Mesodermal cell (in vitro differentiated cells): ENCODE data around the gene CHD2.

ENCODE experiments used
- H3K27ac ChIP-seq: 2 replicates; pipeline ENCODE4 v1.7.0; 2013; ENCODE audit warnings: mild to moderate bottlenecking, low read depth, low read length, moderate library complexity; ENCODE audit not compliant: severe bottlenecking
- H3K36me3 ChIP-seq: 2 replicates; pipeline ENCODE4 v1.7.1; 2013; ENCODE audit warnings: mild to moderate bottlenecking, low read length, moderate library complexity; ENCODE audit not compliant: control insufficient read depth, insufficient read depth
- H3K4me1 ChIP-seq: one replicate; pipeline ENCODE4 v1.7.1; 2013; ENCODE audit warnings: mild to moderate bottlenecking, low read length; ENCODE audit not compliant: insufficient read depth, control insufficient read depth, poor library complexity, severe bottlenecking
- H3K4me3 ChIP-seq: 2 replicates; pipeline ENCODE4 v1.7.0; 2013; ENCODE audit warnings: low read length, control low read depth, mild to moderate bottlenecking; ENCODE audit not compliant: insufficient read depth, poor library complexity, severe bottlenecking; ENCODE audit errors: extremely low read depth
- H3K9me3 ChIP-seq: 2 replicates; pipeline ENCODE4 v1.7.1; 2013; ENCODE audit warnings: mild to moderate bottlenecking, low read length, moderate library complexity; ENCODE audit not compliant: control insufficient read depth
- WGBS, 2 experiments: methylation state at CpG; one replicate each; pipeline ENCODE4 v1.1.5; 2013; ENCODE audit warnings: missing lambda C conversion rate in 2 of 2; ENCODE audit not compliant: insufficient coverage in 2 of 2; 5-methylcytosine and 5-hydroxymethylcytosine counted together

Gene CHD2

DNA sequence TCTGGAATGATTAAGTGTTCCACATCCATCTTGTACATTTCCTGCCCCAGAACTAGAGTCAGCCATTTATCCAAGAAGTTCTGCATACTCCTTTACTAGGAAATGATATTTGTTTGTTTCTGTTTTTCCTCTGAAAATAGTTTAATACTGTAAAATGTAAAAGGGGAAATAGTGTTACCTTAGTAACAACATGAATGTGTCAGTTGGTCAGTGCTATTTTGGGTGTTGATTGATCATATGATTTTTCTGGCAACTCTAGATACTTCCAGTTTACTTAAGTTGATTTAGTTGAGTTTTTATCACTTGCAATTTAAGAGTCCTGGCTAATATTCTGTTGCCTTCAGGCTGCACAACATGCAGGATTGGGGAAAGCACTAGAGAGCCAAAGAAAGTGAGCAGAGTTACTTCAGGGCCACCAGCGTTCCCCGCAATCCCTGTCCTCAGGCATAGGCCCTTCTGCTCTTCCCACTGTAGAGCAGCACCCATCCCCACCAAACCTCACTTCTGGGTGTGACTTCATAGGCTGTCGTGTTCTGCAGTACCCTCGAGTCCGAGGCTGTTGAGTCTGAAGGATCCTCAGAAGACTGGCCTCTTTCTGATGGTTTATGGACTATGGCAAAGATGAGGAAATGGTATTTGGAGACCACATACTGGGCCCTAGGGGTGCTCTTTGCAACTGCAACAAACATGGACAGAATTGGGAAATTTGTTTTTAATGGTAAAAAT, 69.0 kb downstream of the CHD2 start:
- no peak overlapping the region for H3K27ac ChIP-seq
- peaks cover 94% of the 10 kb centered on the region for H3K36me3 ChIP-seq
- no peaks in the 10 kb centered on the region for H3K4me1 ChIP-seq

DNA sequence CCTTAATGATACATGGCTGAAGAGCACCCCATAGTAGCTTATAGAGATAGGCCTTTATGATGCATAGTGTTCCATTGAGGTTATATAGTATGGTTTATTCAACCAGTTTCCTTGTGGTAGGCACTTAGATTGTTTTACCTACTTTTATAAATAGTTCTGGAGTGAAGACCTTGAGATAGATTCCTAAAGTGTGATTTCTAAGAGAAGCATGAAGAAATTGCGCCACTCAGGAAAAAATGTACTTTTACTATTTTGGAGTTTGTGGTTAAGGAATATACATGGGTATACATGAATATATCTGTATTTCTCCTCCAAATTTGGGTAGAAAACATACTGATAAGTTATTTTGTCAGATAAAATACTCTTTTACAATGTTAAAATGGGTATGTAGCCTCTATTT, 70.5 kb downstream of the CHD2 start:
- Histone ChIP-seq H3K27ac (no peak overlapping the region), H3K9me3 (no peaks in the 10 kb centered on the region), H3K4me1 (no peaks in the 10 kb centered on the region), H3K36me3 (peaks cover 95% of the 10 kb centered on the region), H3K4me3 (no peak overlapping the region)
- WGBS, 2 experiments = no CpG with 5 or more reads among the region's 1 CpG

More for the DNA sequence above, 69.0 kb downstream of the CHD2 start:
- no peaks in the 10 kb centered on the region for H3K9me3 ChIP-seq
- 97 to 100% methylated on average over 3 to 4 of the region's 5 CpGs for WGBS, 2 experiments
- no peak overlapping the region for H3K4me3 ChIP-seq

DNA sequence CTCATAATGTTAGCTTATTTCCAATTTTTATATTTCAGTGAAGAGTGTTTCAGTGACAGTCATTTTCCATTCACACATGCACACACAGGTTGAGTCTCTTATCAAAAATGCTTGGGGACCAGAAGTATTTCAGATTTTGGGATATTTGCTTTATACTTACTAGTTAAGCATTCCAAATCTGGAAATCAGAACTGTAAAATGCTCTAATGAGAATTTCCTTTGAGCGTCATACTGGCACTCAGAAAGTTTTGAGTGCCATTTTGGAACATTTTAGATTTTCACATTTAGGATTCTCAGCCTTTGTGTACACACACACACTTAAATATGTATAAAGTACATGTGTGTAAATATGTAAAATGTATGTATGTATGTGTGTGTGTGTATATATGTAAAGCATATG, 71.0 kb downstream of the CHD2 start:
- no peak overlapping the region for H3K4me3 ChIP-seq
- H3K27ac ChIP-seq = no peak overlapping the region
- no peaks in the 10 kb centered on the region for H3K4me1 ChIP-seq
- H3K9me3 ChIP-seq = no peaks in the 10 kb centered on the region
- 100% methylated on average over 1 of the region's 1 CpG; no CpG with 5 or more reads in 1 of the 2 experiments for WGBS, 2 experiments
- H3K36me3 ChIP-seq = peaks cover 99% of the 10 kb centered on the region

DNA sequence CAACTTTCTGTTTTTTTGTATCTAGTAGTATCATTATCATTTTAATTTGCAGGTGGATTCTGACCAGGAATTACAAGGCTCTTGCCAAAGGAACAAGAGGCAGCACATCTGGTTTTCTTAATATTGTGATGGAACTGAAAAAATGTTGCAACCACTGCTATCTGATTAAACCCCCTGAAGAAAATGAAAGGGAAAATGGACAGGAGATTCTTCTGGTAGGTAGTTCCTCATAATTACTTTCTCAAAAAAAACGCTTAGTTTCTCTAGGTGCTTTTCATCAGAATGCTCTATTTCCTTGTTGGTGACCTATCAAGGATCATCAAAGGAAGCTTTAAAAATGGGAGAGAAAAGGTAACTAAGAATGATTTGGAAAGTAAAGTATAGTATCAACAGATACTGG, 71.6 kb downstream of the CHD2 start:
- Histone ChIP-seq H3K9me3 (no peaks in the 10 kb centered on the region), H3K4me3 (no peak overlapping the region), H3K27ac (no peak overlapping the region), H3K4me1 (no peaks in the 10 kb centered on the region), H3K36me3 (peaks cover 96% of the 10 kb centered on the region)
- WGBS, 2 experiments = no CpG with 5 or more reads among the region's 1 CpG

DNA sequence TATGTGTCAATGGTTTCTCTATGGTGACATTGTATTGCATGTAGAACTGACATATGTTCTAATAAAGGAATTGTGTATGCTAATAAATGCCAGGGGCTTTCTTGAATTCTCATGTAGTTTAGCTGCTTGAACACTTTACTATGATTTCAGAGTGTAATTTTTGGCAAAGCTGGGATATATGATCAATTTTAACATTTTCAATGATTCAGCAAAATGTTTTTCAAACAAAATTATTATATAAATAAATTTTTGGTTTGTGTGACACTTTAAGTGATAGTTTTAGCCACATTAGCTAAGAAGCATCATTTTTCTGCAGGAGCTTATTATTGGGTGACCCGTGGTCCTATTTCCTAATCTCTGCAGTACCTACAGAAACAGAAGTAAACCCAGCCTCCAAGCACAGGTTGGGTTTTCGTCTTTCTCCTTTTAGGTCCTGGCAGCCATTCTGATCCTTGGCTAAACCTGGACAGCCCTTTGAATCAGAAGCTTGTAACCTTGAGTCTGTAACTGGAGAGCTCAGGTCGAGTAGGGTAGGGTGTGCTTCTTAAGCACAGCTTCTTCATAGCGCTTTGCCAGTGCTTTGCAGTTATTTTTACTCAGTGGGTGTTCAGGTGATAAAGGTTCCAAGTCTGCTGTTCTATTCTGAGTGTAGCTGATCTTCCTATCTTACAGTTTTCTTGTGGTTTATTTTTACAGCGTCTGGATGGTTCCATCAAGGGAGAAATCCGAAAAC, 74.2 kb downstream of the CHD2 start:
- Histone ChIP-seq H3K27ac (no peak overlapping the region), H3K9me3 (no peaks in the 10 kb centered on the region), H3K36me3 (peaks cover 95% of the 10 kb centered on the region), H3K4me1 (no peaks in the 10 kb centered on the region), H3K4me3 (no peak overlapping the region)
- WGBS, 2 experiments = 97 to 98% methylated on average over 4 to 6 of the region's 6 CpGs

DNA sequence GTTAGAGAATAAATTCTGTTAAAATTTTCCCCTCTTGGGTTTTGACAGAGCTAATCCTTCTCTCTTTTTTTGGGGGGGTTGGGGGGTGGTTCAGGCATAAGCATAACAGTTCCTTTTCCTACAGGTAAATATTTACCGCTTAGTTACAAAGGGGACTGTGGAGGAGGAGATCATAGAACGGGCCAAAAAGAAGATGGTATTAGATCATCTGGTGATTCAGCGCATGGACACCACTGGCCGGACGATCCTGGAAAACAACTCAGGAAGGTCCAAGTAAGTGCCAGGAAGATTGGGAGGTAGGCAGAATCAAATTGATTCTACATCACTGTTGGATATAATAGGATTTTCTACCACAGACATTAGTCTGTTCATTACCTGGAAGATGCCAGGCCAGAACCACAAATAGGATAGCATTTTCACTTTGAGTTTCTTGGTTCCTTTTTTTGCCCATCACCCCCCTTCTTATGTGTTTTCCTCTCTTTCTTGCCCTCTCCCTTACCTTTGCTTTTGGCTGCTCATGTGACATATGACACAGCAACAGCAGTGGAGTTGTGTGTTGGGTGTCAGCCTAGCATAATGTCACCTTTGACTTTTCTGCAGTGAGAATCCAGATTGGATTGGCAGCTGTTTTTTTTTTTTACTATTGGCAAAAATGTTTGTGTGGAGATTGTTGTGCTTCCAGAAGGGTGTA, 79.0 kb downstream of the CHD2 start:
- Histone ChIP-seq H3K4me1 (no peaks in the 10 kb centered on the region), H3K36me3 (peaks cover 92% of the 10 kb centered on the region), H3K27ac (no peak overlapping the region), H3K9me3 (no peaks in the 10 kb centered on the region), H3K4me3 (no peak overlapping the region)
- WGBS, 2 experiments = 95 to 96% methylated on average over 3 to 4 of the region's 5 CpGs

DNA sequence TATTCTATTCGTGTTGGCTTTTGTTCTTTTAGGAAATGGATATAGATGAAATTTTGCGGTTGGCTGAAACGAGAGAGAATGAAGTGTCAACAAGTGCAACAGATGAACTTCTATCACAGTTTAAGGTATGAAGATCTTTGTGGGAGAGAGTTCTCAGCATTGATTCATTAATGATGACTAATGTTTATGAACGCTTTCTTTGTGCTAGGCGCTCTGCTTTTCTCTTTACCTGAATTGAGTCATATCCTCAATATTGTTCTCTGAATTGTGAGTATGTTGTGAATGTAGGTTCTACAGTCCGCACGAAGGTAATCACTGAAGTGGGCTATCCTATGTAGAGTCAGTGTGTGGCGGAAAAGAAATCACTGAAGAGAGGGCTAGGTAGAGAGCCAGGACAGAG, 81.2 kb downstream of the CHD2 start:
- Histone ChIP-seq H3K9me3 (no peaks in the 10 kb centered on the region), H3K36me3 (peaks cover 92% of the 10 kb centered on the region), H3K4me3 (no peak overlapping the region), H3K4me1 (no peaks in the 10 kb centered on the region), H3K27ac (no peak overlapping the region)
- WGBS, 2 experiments = 99 to 100% methylated on average over 5 to 8 of the region's 8 CpGs

DNA sequence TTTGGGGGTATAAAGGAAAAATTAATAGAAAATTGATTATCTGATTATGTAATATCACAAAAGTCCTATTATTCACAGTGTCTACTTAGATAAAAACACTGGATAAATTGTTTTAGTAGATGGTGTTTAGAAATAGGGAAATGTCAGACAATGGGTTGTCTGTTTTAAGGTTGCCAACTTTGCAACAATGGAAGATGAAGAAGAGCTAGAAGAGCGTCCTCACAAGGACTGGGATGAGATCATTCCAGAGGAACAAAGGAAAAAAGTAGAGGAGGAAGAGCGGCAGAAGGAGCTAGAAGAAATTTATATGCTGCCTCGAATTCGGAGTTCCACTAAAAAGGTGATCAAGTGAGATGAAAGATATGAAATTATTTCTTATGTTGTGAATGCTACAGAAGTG, 84.0 kb downstream of the CHD2 start:
- Histone ChIP-seq H3K4me3 (no peak overlapping the region), H3K4me1 (no peaks in the 10 kb centered on the region), H3K36me3 (peaks cover 91% of the 10 kb centered on the region), H3K9me3 (no peaks in the 10 kb centered on the region), H3K27ac (no peak overlapping the region)
- 88 to 94% methylated on average over 4 of the region's 4 CpGs for WGBS, 2 experiments

DNA sequence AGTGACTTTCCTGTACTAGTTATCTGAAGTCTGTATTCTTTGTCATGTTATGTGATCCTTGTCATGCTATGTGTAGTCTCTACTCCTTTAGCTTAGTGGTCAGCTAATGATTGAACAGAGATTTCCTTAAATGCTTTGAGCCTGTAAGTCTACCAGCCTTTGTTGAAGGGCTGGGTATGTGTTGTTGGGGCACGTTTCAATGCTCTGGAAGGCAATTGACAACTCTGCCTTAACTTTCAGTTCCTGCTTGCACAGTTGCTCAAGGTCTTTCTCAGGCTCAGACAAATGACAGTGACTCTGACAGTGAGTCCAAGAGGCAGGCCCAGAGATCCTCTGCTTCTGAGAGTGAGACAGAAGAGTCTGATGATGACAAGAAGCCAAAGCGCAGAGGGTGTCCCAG, 89.3 kb downstream of the CHD2 start:
- H3K36me3 ChIP-seq = peaks cover 88% of the 10 kb centered on the region
- no peak overlapping the region for H3K4me3 ChIP-seq
- H3K27ac ChIP-seq = no peak overlapping the region
- WGBS, 2 experiments = 100% methylated on average over 2 of the region's 2 CpGs
- no peaks in the 10 kb centered on the region for H3K4me1 ChIP-seq
- no peaks in the 10 kb centered on the region for H3K9me3 ChIP-seq

DNA sequence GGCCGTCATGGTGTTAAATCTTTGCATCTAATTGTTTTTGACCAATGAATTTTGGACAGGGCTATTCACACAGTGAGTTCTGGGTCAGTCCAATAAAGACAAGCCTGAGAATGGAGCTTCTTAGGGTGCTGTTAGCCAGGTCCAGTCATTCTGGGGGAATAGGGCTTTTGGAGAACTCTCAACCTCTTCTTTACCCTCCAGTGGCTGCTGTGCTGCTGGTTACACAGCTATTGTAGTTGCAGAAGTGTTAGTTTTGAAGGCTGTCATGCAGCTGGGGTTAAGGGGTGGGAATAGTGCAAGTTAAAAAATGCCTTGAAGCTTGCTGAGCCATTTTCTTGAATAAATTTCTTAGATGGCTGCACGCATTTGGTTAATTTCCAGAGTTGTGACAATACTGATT, 89.9 kb downstream of the CHD2 start:
- 94 to 95% methylated on average over 2 of the region's 2 CpGs for WGBS, 2 experiments
- Histone ChIP-seq H3K27ac (no peak overlapping the region), H3K9me3 (no peaks in the 10 kb centered on the region), H3K36me3 (peaks cover 82% of the 10 kb centered on the region), H3K4me1 (no peaks in the 10 kb centered on the region), H3K4me3 (no peak overlapping the region)
